H1 (cell line): ENCODE data around the gene NOSIP. TPM values are rescaled to one million over a fixed set of nuclear protein-coding genes. Genes with fewer than 3 reads are reported as not detected.

ENCODE experiments used
- NANOG ChIP-seq: IDR thresholded peaks from 2 replicates; pipeline ENCODE4 v1.6.1; 2011; ENCODE audit warnings: low read length, low read depth, mild to moderate bottlenecking, inconsistent platforms; ENCODE audit not compliant: insufficient read depth, poor library complexity, severe bottlenecking
- RAD21 ChIP-seq, 2 experiments: IDR thresholded peaks in 1 of 2; conservative IDR thresholded peaks in 1 of 2; 2 replicates each; pipeline ENCODE4 v1.6.1; 2011; ENCODE audit warnings: low read depth in 2 of 2, low read length in 2 of 2, improper control_type of control experiment in 1 of 2, inconsistent platforms in 1 of 2, mild to moderate bottlenecking in 1 of 2, moderate library complexity in 1 of 2
- RBBP5 ChIP-seq: IDR thresholded peaks from 2 replicates; pipeline ENCODE4 v1.7.1; 2012; ENCODE audit warnings: low read depth, mild to moderate bottlenecking, inconsistent platforms, low read length, moderate library complexity, borderline replicate concordance
- SIX5 ChIP-seq: IDR thresholded peaks from 2 replicates; pipeline ENCODE4 v1.6.1; 2011; ENCODE audit warnings: mild to moderate bottlenecking, low read depth, low read length
- polyA plus RNA-seq, 7 experiments: library from polyadenylated mRNA; depleted of rRNA in 3 of 7; stranded (reverse) in 5 of 7; unstranded in 2 of 7; fragments of >200 nt in 5 of 7; fragments of 200-250 nt in 2 of 7; gene quantifications; 1 replicate in 5 of 7; 2 replicates in 1 of 7; 4 replicates in 1 of 7; pipeline versions ENCODE4 v1.2.1 to v1.2.3, GENCODE V29; 2011 to 2013; ENCODE audit warnings: missing spikeins in 2 of 7, mixed read lengths in 2 of 7
- total RNA-seq: library from RNA; stranded (reverse); fragmentation: NEBNext Ultra II Directional; extraction: Animal tissue kit (Norgen Biotek cat#: 25700); gene quantifications from 2 replicates; pipeline ENCODE4 v1.2.1, GENCODE V29; 2021

NOSIP gene
- total and polyA plus RNA-seq, 2 of the 8 experiments (the other 6 are each of a cell fraction or from before 2014, with no cell fraction given): 85.1 to 192 TPM

GRCh38 chr19:49560358-49560900, 19.9 kb downstream of the NOSIP start (continued):
- TF ChIP-seq RBBP5 (no peak), SIX5 (no peak), NANOG (no peak), RAD21 (IDR thresholded peaks at IDR 0.05 in 1 of 2, conservative IDR thresholded peaks at IDR 0.05 in 1 of 2; ENCODE audit: low read depth in 2 of 2, low read length in 2 of 2) (no peak)
